GM12865 (cell line): ENCODE data around the gene RAPGEF2.

ENCODE experiments used
- DNase-seq: peaks from one replicate; pipeline ENCODE4 v3.0.0; 2010; ENCODE audit warnings: low read depth
- H3K4me3 ChIP-seq: 2 replicates; pipeline ENCODE4 v1.5.1; 2011; ENCODE audit warnings: mild to moderate bottlenecking, low read depth, low read length, control low read depth
- CTCF ChIP-seq: IDR thresholded peaks from 2 replicates; pipeline ENCODE4 v1.5.1; 2011; ENCODE audit warnings: low read length, control low read depth, low read depth, inconsistent platforms; ENCODE audit not compliant: insufficient read depth; ENCODE audit errors: missing control alignments

The RAPGEF2 gene

GRCh38 chr4:159151689-159152088 lies 48.8 kb downstream of the RAPGEF2 start:
- no peak overlapping the region for H3K4me3 ChIP-seq
- no peak for TF ChIP-seq CTCF
- no peak for DNase-seq

- H3K4me3 ChIP-seq: no peak overlapping the region
- no peak for TF ChIP-seq CTCF
- DNase-seq: no peak
Measured at GRCh38 chr4:159152181-159152580, 49.3 kb downstream of the RAPGEF2 start.

- DNase-seq: no peak
- no peak overlapping the region for H3K4me3 ChIP-seq
- no peak for TF ChIP-seq CTCF
Measured at GRCh38 chr4:159153669-159154068, 50.8 kb downstream of the RAPGEF2 start.

- TF ChIP-seq CTCF: no peak
- no peak overlapping the region for H3K4me3 ChIP-seq
- no peak for DNase-seq
Measured at GRCh38 chr4:159155119-159155518, 52.2 kb downstream of the RAPGEF2 start.

- DNase-seq: no peak
- TF ChIP-seq CTCF: no peak
- no peak overlapping the region for H3K4me3 ChIP-seq
Measured at GRCh38 chr4:159158083-159158617, 55.3 kb downstream of the RAPGEF2 start.

- no peak for DNase-seq
- TF ChIP-seq CTCF: no peak
- H3K4me3 ChIP-seq: no peak overlapping the region
Measured at GRCh38 chr4:159158985-159159384, 56.1 kb downstream of the RAPGEF2 start.

GRCh38 chr4:159159611-159160010 lies 56.7 kb downstream of the RAPGEF2 start:
- DNase-seq: no peak
- no peak for TF ChIP-seq CTCF
- no peak overlapping the region for H3K4me3 ChIP-seq
